ENCODE measurements around the gene POFUT1.
A peak's percentile ranks its signal among the peaks of the same experiment; 100 is the strongest.

The POFUT1 gene

DNA sequence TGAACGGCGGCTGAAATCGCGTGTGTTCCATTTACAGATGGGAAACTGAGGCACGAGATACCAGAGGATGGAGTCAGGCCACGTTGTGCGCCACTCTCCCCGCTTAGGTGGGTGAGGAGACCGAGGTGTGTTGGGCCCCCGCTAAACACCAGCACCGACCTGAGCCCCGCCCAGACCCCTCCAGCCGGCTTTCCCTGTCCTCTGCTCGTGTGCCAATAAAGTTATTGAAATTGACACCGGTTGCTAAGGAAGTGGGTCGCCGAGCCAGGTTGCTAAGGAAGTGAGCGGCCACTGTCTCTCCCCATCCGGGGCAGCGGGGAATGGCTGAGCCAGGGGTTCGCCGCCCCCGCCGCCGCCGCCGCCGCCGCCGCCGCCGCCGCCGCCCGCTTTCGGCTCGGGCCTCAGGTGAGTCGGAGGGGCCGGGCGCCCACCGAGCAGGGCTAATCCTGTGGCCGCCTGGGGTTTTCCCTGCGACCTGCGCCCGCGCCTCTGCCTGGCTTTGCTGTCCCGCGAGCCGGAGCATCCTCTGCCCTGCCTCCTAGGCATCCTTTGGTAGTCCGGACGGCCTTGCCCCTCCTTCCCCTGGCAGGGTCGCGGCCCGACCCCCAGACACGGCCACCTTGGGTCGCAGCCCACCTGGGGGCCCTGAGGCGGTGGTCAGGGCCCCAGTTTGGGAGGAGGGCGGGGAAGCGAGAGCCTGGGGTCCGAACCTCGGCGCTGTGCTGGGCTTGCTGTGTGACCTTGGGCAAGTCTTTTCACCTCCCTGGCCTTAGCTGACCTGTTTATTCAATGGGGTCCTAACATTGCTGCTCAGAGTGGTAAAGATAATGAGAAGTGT lies 69.9 kb downstream of the POFUT1 start, which contains the start of gene KIF3B:
Gene KIF3B (plus strand): TSS at position 291 of the 838 bp plus-strand sequence. CDS start 32,127 bp downstream, outside the sequence.
- peak; percentile 45 for DNase-seq (ENCODE audit: low read depth, low spot score)

GRCh38 chr20:32278199-32278643 lies 70.5 kb downstream of the POFUT1 start:
- DNase-seq (ENCODE audit: low read depth, low spot score) = no peak

- no peak for DNase-seq (ENCODE audit: low read depth, low spot score)
These were observed 74.0 kb downstream of the POFUT1 start for GRCh38 chr20:32281711-32282110.

DNA sequence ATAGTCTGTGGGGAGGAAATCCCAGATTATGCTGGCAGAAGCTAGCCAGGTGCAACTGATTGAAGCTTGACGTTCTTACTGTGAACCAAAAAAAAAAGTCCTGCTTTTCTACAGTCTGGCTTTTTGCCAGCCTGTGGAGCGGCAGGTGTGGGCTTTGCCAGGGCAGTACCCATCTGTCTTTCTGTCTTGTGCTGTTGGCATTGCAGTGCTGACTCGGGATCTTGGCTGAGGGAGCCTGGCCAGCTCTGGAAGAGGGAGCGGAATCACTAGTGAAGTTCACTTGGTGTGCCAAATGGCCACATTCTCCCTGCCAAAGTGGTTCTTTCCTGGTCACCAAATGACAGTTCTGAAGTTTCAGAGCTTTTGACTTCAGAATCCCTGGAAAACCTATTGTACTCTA lies 74.8 kb downstream of the POFUT1 start:
- DNase-seq (ENCODE audit: low read depth, low spot score) = no peak

DNA sequence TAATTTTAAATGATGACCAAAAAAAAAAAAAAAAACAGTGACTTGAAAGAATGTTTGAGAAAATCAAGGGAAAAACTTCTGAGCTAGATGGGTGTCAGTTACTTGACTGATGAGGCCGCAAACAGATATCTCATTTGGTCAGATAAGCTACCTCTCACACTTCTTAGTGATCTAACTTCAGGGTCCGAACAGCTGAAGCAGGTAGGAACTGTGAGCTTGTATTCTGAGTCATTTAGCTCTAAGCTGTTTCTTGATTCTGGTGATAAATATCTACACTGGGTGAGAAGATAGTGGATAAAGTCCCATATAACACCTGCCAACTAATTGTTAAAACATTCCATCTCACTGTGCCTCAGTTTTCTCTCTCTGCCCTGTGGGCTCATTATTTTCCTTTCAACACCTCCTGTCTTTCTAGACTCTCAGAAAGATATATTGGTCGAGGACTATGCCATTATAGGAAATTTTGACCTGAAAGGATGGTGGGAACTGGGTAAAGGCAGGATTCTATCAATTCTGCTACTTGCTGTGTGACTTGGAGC lies 77.5 kb downstream of the POFUT1 start:
- no peak for DNase-seq (ENCODE audit: low read depth, low spot score)

DNA sequence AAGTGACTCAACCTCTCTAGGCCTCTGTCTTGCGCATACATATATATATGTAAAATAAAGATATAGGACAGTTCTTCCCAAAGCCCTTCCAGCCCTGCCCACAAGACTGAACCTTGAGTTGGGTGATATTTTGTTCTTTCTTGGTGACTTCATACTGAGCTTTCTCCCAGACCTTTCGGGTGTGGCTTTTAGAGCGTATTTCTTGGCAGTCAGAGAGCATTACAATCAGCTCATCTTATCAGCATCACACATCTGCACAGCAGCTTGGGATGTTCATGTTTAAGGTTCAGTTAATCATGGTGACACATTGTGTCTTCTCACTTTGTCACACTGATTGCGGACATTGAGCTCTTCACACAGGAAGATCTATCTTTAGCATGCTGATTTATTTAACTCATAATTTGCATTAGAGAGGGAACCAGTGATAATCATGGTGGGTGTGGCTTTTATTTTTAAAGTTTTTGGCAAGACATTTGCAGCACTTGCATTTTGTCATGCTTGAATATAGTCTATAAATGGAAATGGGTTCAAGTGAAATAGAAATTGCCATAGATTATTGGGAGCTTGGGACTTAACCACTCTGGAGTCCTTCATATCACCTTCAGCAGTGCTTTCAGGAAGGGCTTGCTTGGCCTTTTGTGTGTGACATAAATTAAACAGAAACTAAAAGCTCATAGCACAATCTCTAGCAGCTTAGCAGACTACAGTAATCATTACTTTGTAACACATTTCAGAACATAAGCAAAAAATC lies 78.1 kb downstream of the POFUT1 start:
- DNase-seq (ENCODE audit: low read depth, low spot score) = no peak

DNA sequence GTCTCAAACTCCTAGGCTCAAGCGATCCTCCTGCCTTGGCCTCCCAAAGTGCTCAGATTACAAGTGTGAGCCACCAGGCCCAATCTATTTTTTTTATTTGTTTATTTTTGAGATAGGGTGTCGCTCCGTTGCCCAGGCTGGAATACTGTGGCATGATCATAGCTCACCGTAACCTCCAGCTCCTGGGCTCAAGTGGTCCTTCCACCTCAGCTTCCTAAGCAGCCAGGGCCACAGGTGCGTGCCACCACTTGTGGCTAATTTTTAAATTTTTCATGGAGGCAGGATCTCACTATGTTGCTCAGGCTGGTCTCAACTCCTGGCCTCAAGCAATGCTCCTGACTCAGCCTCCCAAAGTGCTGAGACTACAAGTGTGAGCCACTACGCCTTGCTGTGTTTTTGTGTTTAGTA lies 79.6 kb downstream of the POFUT1 start:
- DNase-seq (ENCODE audit: low read depth, low spot score) = no peak
